ENCODE measurements around the gene SCN3A. TPM values are rescaled to one million over a fixed set of nuclear protein-coding genes. Genes with fewer than 3 reads are reported as not detected.

The SCN3A gene
- total and polyA plus RNA-seq, 2 of the 13 experiments (the other 11 are each of a cell fraction or from before 2014, with no cell fraction given) = not detected

- TF ChIP-seq, protein P1, sequence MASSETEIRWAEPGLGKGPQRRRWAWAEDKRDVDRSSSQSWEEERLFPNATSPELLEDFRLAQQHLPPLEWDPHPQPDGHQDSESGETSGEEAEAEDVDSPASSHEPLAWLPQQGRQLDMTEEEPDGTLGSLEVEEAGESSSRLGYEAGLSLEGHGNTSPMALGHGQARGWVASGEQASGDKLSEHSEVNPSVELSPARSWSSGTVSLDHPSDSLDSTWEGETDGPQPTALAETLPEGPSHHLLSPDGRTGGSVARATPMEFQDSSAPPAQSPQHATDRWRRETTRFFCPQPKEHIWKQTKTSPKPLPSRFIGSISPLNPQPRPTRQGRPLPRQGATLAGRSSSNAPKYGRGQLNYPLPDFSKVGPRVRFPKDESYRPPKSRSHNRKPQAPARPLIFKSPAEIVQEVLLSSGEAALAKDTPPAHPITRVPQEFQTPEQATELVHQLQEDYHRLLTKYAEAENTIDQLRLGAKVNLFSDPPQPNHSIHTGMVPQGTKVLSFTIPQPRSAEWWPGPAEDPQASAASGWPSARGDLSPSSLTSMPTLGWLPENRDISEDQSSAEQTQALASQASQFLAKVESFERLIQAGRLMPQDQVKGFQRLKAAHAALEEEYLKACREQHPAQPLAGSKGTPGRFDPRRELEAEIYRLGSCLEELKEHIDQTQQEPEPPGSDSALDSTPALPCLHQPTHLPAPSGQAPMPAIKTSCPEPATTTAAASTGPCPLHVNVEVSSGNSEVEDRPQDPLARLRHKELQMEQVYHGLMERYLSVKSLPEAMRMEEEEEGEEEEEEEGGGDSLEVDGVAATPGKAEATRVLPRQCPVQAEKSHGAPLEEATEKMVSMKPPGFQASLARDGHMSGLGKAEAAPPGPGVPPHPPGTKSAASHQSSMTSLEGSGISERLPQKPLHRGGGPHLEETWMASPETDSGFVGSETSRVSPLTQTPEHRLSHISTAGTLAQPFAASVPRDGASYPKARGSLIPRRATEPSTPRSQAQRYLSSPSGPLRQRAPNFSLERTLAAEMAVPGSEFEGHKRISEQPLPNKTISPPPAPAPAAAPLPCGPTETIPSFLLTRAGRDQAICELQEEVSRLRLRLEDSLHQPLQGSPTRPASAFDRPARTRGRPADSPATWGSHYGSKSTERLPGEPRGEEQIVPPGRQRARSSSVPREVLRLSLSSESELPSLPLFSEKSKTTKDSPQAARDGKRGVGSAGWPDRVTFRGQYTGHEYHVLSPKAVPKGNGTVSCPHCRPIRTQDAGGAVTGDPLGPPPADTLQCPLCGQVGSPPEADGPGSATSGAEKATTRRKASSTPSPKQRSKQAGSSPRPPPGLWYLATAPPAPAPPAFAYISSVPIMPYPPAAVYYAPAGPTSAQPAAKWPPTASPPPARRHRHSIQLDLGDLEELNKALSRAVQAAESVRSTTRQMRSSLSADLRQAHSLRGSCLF (CRISPR knock-in tag; IDR thresholded peaks at IDR 0.05; ENCODE audit: borderline replicate concordance) = no peak
- TF ChIP-seq TP53 (CRISPR knock-in tag; conservative IDR thresholded peaks at IDR 0.05) (no peak), SMAD1 (CRISPR knock-in tag; IDR thresholded peaks at IDR 0.05; ENCODE audit: borderline replicate concordance, low read depth) (no peak)
- TF ChIP-seq, protein P2, sequence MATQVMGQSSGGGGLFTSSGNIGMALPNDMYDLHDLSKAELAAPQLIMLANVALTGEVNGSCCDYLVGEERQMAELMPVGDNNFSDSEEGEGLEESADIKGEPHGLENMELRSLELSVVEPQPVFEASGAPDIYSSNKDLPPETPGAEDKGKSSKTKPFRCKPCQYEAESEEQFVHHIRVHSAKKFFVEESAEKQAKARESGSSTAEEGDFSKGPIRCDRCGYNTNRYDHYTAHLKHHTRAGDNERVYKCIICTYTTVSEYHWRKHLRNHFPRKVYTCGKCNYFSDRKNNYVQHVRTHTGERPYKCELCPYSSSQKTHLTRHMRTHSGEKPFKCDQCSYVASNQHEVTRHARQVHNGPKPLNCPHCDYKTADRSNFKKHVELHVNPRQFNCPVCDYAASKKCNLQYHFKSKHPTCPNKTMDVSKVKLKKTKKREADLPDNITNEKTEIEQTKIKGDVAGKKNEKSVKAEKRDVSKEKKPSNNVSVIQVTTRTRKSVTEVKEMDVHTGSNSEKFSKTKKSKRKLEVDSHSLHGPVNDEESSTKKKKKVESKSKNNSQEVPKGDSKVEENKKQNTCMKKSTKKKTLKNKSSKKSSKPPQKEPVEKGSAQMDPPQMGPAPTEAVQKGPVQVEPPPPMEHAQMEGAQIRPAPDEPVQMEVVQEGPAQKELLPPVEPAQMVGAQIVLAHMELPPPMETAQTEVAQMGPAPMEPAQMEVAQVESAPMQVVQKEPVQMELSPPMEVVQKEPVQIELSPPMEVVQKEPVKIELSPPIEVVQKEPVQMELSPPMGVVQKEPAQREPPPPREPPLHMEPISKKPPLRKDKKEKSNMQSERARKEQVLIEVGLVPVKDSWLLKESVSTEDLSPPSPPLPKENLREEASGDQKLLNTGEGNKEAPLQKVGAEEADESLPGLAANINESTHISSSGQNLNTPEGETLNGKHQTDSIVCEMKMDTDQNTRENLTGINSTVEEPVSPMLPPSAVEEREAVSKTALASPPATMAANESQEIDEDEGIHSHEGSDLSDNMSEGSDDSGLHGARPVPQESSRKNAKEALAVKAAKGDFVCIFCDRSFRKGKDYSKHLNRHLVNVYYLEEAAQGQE (IDR thresholded peaks at IDR 0.05; ENCODE audit: borderline replicate concordance in 1 of 2, low read depth in 1 of 2, low read length in 2 of 2) = no peak
Observed at GRCh38 chr2:165105926-165106325, 97.9 kb downstream of the SCN3A start (continued).

Data from HepG2 (cell line).